Left lung (tissue), 10 donors: ENCODE measurements around the gene CALM1. TPM values are rescaled to one million over a fixed set of nuclear protein-coding genes. Genes with fewer than 3 reads are reported as not detected.

Source experiments
- ATAC-seq: fragments of 200-7000 bp; cut with Tn5 transposase; one replicate; pipeline ENCODE4 v1.9.1; 2020; ENCODE audit warnings: moderate library complexity
- DNase-seq, 4 donors: peaks; one replicate each; pipeline ENCODE4 v3.0.0-alpha.2; 2013 to 2020
- H3K27ac ChIP-seq, 2 donors: fragments of 200-600 bp; sonication (generic) in 1 of 2; one replicate each; pipeline versions ENCODE4 v1.5.0 to v1.8.0; 2020 to 2021
- H3K27me3 ChIP-seq, 2 donors: fragments of 200-600 bp; sonication (generic) in 1 of 2; one replicate each; pipeline versions ENCODE4 v1.5.0 to v1.8.0; 2020 to 2021
- H3K36me3 ChIP-seq, 2 donors: fragments of 200-600 bp; sonication (generic) in 1 of 2; one replicate each; pipeline versions ENCODE4 v1.5.0 to v1.8.0; 2020 to 2021
- H3K4me1 ChIP-seq, 2 donors: fragments of 200-600 bp; one replicate each; pipeline ENCODE4 v1.8.0; 2021
- H3K4me3 ChIP-seq, 2 donors: fragments of 200-600 bp; sonication (generic) in 1 of 2; one replicate each; pipeline versions ENCODE4 v1.5.0 to v1.8.0; 2020 to 2021; ENCODE audit warnings: mild to moderate bottlenecking in 1 of 2
- H3K9me3 ChIP-seq, 2 donors: fragments of 200-600 bp; sonication (generic) in 1 of 2; one replicate each; pipeline versions ENCODE4 v1.5.0 to v1.8.0; 2020 to 2021
- intact Hi-C, 2 donors: fragments of 100-400 bp; cut with DNase I; formaldehyde crosslinking; loops; one replicate each; pipeline versions ENCODE4 v1.11.2 to v1.14.2; 2022
- polyA plus RNA-seq, 6 donors: library from polyadenylated mRNA; unstranded; fragments of 120-200 nt; gene quantifications; one replicate each; pipeline ENCODE4 v1.2.1, GENCODE V29; 2013; ENCODE audit not compliant: insufficient read length in 6 of 6
- total RNA-seq, 2 donors: library from RNA; stranded (reverse); fragmentation: NEBNext Ultra II Directional; extraction: Animal tissue kit (Norgen Biotek cat#: 25700); gene quantifications; one replicate each; pipeline ENCODE4 v1.2.1, GENCODE V29; 2021
- TF ChIP-seq, protein P1 (sequence below), 2 donors: fragments of 200-600 bp; sonication (generic) in 1 of 2; IDR thresholded peaks; one replicate each; pipeline versions ENCODE4 v1.5.0 to v1.8.0; 2021; ENCODE audit warnings: antibody characterized with exemption in 2 of 2
- donor health status: DM: no; HTN: yes; CAD: no.
- donor health status: DM: no; HTN: no; CAD: no.

The CALM1 gene
- total and polyA plus RNA-seq, 8 donors = 553 to 767 (median 654) TPM

- Histone ChIP-seq H3K36me3 (no peaks in the 10 kb centered on the region), H3K9me3 (no peaks in the 10 kb centered on the region), H3K4me1 (no peaks in the 10 kb centered on the region), H3K4me3 (no peak overlapping the region), H3K27me3 (no peaks in the 10 kb centered on the region), H3K27ac (no peak overlapping the region)
- intact Hi-C loops = no loop called here
- ATAC-seq = no peak
- DNase-seq = no peak
- TF ChIP-seq, protein P1, sequence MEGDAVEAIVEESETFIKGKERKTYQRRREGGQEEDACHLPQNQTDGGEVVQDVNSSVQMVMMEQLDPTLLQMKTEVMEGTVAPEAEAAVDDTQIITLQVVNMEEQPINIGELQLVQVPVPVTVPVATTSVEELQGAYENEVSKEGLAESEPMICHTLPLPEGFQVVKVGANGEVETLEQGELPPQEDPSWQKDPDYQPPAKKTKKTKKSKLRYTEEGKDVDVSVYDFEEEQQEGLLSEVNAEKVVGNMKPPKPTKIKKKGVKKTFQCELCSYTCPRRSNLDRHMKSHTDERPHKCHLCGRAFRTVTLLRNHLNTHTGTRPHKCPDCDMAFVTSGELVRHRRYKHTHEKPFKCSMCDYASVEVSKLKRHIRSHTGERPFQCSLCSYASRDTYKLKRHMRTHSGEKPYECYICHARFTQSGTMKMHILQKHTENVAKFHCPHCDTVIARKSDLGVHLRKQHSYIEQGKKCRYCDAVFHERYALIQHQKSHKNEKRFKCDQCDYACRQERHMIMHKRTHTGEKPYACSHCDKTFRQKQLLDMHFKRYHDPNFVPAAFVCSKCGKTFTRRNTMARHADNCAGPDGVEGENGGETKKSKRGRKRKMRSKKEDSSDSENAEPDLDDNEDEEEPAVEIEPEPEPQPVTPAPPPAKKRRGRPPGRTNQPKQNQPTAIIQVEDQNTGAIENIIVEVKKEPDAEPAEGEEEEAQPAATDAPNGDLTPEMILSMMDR (IDR thresholded peaks at IDR 0.05) = no peak
These were observed 34.8 kb upstream of the CALM1 start for GRCh38 chr14:90361865-90362557.

- H3K4me3 ChIP-seq = no peak overlapping the region
- no peak for ATAC-seq
- H3K4me1 ChIP-seq = no peaks in the 10 kb centered on the region
- no peaks in the 10 kb centered on the region for H3K36me3 ChIP-seq
- TF ChIP-seq, protein P1 (IDR thresholded peaks at IDR 0.05) = no peak
- H3K9me3 ChIP-seq = no peaks in the 10 kb centered on the region
- H3K27me3 ChIP-seq = no peaks in the 10 kb centered on the region
- no peak for DNase-seq
- intact Hi-C loops = no loop called here
- H3K27ac ChIP-seq = no peak overlapping the region
These were observed 34.3 kb upstream of the CALM1 start for GRCh38 chr14:90362558-90362896.

DNA sequence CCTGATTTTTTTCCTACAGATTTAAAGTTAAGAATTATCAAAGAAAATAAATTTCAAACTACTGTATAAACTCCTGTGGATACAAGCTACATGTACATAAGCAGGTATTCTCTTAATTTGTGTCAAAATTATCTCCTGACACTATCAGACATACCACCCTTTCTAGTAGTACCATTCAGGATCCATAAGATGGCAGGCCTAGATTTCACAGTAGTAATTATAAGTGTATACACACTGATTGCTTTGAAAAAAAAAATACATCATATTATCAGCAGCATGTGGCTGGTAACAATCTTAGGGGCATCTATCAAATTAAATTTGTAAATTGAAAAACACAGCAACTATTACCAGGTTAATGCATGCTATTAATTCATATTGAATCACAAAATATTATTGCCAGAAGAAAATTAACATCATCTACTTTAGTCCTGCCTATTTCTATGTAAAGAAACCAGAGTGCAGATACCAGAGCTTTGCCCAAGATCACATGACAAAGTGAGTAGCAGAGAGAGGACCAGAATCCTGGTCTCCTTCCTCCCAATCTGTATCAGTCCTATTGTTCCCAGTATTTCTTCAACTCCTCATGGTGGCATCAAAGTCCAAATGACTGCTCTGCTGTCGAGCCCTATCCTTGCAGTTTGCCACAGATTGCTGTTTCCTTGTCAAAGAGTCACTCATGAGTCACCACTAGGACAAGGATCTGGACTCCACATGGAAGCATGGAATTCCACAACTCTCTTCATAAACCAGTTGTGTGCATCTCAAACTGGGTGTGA, 27.7 kb upstream of the CALM1 start:
- no peak for DNase-seq
- no peaks in the 10 kb centered on the region for H3K4me1 ChIP-seq
- intact Hi-C loops = no loop called here
- H3K9me3 ChIP-seq = no peaks in the 10 kb centered on the region
- no peak for ATAC-seq
- no peaks in the 10 kb centered on the region for H3K36me3 ChIP-seq
- TF ChIP-seq, protein P1 (IDR thresholded peaks at IDR 0.05) = no peak
- no peak overlapping the region for H3K27ac ChIP-seq
- H3K4me3 ChIP-seq = no peak overlapping the region
- H3K27me3 ChIP-seq = no peaks in the 10 kb centered on the region

- Histone ChIP-seq H3K9me3 (no peaks in the 10 kb centered on the region), H3K4me1 (no peaks in the 10 kb centered on the region), H3K27me3 (no peaks in the 10 kb centered on the region), H3K27ac (no peak overlapping the region), H3K4me3 (no peak overlapping the region), H3K36me3 (no peaks in the 10 kb centered on the region)
- intact Hi-C loops = no loop called here
- ATAC-seq (no peak), DNase-seq (no peak)
- TF ChIP-seq, protein P1 (IDR thresholded peaks at IDR 0.05) = no peak
These were observed 22.9 kb upstream of the CALM1 start for GRCh38 chr14:90373887-90374286.

- H3K9me3 ChIP-seq = no peaks in the 10 kb centered on the region
- DNase-seq = no peak
- H3K27me3 ChIP-seq = no peaks in the 10 kb centered on the region
- TF ChIP-seq, protein P1 (IDR thresholded peaks at IDR 0.05) = no peak
- no peaks in the 10 kb centered on the region for H3K4me1 ChIP-seq
- H3K27ac ChIP-seq = no peak overlapping the region
- intact Hi-C loops = no loop called here
- ATAC-seq = no peak
- no peak overlapping the region for H3K4me3 ChIP-seq
- no peaks in the 10 kb centered on the region for H3K36me3 ChIP-seq
These were observed 22.0 kb upstream of the CALM1 start for GRCh38 chr14:90374813-90375212.
